GM19328 (cell line): ENCODE results near the gene LMBR1.
"Not testable (repeated sequence)": the region's sequence is repeated elsewhere in the genome, so short reads cannot be mapped to it uniquely, and the experiment has no call there.

Experiments used
- ATAC-seq: cut with Tn5 transposase; IDR thresholded peaks from one replicate; pipeline ENCODE4 v1.9.1; 2021; ENCODE audit warnings: mild to moderate bottlenecking, moderate library complexity; ENCODE audit not compliant: unreplicated experiment

The LMBR1 gene

GRCh38 chr7:156811706-156812105 lies 81.3 kb downstream of the LMBR1 start:
- no peak for ATAC-seq

DNA sequence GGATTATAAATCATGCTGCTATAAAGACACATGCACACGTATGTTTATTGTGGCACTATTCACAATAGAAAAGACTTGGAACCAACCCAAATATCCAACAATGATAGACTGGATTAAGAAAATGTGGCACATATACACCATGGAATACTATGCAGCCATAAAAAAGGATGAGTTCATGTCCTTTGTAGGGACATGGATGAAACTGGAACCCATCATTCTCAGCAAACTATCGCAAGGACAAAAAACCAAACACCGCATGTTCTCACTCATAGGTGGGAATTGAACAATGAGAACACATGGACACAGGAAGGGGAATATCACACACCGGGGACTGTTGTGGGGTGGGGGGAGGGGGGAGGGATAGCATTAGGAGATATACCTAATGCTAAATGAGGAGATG lies 89.3 kb downstream of the LMBR1 start:
- not testable (repeated sequence) for ATAC-seq

DNA sequence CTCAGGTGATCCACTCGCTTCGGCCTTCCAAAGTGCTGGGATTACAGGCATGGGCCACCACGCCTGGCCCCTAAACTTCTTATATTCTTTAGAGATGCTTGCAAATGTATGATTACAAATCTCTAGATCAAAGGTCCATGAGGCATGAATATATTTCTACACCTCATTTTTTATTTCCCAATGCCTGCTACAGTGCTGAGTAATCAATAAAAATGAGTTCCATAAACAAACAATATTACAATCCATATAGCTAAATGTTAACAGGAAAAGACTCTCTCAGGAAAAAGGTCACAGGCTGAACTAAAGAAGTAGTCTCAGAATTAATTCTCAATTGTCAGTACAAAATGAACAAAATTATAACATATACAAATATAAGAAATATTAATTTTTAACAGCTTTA lies 90.8 kb downstream of the LMBR1 start:
- no peak for ATAC-seq

DNA sequence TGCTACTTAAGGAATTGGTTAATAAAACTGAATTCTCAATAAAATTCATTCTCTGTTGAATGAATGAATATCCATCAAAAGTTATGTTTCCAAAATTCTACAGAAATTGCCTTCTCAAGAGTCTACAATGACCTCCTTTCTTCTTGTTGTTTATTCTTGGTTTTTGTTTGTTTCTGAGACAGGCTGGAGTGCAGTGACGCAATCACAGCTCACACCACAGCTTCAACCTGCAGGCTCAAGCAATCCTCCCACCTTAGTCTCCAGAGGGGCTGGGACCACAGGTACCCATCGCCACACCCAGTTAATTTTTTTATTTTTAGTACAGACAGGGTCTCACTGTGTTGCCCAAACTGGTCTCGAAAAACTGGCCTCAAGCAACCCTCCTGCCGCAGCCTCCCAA lies 97.6 kb downstream of the LMBR1 start:
- no peak for ATAC-seq

- no peak for ATAC-seq
Observed at GRCh38 chr7:156793334-156793733, 99.6 kb downstream of the LMBR1 start.

DNA sequence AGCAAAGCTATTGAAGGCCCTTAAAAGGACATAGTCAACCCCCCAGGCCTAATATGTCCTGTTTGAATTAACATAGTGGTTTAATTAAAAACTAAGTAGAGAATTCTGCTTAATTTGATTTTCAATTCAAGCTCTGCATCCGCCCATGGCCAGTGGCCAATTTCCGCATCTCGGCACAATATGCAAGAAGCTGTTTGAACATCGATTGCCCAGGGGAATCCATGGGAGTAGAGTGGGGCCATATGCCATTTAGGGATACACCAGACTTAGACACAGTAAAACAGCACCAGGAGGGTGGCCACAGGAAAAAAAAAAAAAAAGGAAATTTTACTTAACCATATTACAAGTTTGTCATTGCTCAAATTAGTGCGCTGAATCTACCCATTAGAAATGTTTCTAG lies 100.4 kb downstream of the LMBR1 start:
- ATAC-seq, result no peak

DNA sequence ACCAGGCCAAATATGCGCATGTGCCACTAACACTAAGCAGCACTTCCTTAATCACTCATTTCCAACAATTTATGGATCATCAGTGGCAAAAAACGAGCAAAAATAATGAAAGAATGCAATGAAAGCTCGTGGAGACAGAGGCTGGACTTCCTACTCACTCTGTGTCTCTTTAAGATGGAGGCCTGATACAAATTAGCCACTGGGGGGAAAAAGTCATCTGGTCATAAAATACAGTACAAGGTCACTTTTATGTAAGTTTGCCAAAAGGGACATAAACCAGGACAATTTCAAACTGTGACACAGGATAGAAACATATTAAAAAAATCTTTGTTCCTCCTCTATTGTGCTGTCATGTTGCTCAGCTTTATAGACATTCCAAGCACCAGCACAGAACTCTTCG lies 101.7 kb downstream of the LMBR1 start:
- ATAC-seq, result no peak

DNA sequence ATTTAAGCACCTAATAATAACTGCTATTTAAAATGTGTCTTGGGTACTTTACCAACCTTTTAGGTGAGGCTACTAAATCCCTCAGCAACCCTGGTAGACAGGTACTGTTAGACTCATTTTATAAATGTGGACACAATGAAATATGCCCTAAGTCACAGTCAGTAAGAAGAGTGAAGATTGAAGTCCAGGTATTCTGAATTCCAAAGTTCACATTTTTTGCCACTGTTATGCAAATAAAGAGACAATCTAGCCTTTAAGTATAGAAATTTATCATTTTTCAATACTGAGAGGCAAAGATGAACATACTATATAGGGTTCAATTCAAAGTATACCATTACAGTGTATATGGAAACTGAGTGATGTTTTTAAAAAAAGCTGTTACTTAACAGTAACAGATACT lies 102.7 kb downstream of the LMBR1 start:
- ATAC-seq, result no peak

- ATAC-seq, result no peak
Observed at GRCh38 chr7:156785998-156786543, 106.9 kb downstream of the LMBR1 start.

GRCh38 chr7:156783864-156784263 lies 109.1 kb downstream of the LMBR1 start:
- no peak for ATAC-seq

- no peak for ATAC-seq
Observed at GRCh38 chr7:156781972-156782371, 111.0 kb downstream of the LMBR1 start.

- ATAC-seq, result peak; percentile 95
Observed at GRCh38 chr7:156780724-156781455, 112.1 kb downstream of the LMBR1 start.

DNA sequence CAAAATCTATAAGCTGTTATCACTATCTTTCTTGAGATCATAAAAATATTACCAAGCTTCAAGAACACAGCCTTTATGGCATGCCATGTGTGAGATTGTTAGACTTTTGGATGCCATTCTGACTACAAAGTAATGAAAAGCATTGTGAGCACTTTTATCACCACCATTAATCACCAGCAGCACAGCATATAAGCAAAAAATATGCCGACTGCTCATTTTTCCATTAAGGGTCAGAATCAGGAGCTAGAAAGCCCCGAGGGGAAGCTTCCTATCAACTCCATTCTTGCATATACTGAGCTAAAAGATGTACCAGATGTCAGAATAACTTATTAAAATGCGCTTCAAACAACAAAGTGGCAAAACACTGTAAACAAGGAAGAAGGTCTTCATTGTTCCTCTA lies 114.3 kb downstream of the LMBR1 start:
- ATAC-seq, result no peak

GRCh38 chr7:156778201-156778600 lies 114.8 kb downstream of the LMBR1 start:
- ATAC-seq, result no peak

GRCh38 chr7:156777364-156778069 lies 115.5 kb downstream of the LMBR1 start:
- ATAC-seq, result no peak

DNA sequence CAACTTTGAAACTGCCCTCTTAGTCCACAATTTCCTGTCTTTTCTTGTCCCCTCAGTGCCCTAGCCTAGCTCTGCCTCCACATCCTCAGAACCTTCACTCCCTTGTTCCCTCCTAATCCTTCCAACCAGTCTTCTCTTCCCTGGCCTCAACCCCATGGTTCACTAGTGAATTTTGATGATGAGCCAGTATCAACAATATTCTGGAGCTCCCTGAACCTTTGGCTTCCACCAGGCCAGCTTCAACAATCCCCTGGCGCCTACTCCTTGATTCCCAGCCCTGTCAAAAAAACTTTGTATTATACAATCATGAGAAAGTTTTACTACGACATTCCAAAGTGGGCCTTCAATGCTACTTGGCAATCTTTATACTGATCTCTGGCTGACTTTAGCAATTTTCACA lies 116.5 kb downstream of the LMBR1 start:
- no peak for ATAC-seq

DNA sequence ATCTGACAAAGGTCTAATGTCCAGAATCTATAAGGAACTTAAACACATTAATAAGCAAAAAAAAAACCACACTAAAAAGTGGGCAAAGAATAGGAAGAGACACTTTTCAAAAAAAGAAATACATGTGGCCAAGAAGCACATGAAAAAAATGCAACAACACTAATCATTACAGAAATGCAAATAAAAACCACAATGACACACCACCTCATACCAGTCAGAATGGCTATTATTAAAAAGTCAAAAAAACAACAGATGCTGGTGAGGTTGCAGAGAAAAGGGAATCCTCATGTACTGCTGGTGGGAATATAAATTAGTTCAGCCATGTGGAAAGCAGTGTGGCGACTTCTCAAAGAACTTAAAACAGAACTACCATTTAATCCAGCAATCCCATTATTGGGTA lies 119.0 kb downstream of the LMBR1 start:
- peak; percentile 60 for ATAC-seq

GRCh38 chr7:156772725-156773124 lies 120.3 kb downstream of the LMBR1 start:
- ATAC-seq, result no peak

DNA sequence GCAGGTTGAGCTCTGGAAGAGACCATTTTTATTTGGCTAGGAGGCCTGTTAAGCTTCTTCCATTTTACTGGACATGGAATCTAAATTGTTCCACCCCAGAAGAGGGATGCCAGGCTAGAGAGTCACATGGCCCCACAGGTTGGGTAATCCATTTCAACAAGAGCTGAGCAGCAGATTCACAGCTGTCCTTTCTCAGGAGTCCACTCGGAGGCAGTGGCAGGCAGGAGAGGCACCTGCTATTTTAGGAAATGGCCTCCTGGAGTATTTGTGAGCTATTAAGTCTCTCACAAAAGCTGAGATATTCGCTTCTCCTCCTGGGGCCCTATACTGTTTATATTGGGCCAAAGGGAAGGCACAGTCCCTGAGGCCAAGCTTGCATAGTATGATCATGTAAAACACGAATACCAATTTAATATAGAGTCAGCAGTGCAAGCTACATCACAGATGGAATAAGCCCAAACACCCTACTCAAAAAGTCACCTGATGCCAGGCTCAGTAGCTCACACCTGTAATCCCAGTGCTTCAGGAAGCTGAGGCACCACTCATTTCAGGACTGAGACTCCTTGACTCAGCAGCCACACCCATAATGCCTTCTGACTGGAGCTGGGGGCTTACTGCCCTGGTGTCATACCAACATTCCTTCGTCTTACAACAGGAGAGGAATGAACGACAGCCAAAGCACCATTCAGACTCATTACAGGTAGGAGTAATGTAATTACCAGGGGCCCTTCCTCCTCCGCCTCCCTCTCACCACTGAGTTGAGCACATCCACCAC lies 124.1 kb downstream of the LMBR1 start:
- no peak for ATAC-seq

- no peak for ATAC-seq
Observed at GRCh38 chr7:156766666-156767065, 126.3 kb downstream of the LMBR1 start.

- no peak for ATAC-seq
Observed at GRCh38 chr7:156765901-156766656, 126.9 kb downstream of the LMBR1 start.
